Endometrial microvascular endothelial cells (primary cell): ENCODE data around the gene PPP1R12B. TPM values are rescaled to one million over a fixed set of nuclear protein-coding genes. Genes with fewer than 3 reads are reported as not detected.
"Not testable (repeated sequence)": the region's sequence is repeated elsewhere in the genome, so short reads cannot be mapped to it uniquely, and the experiment has no call there.

Experiments
- in situ Hi-C: cut with HindIII; loops from 2 replicates; pipeline ENCODE4 v1.10.0; 2017; ENCODE audit warnings: low sequenced_read_pairs, low pct_unique_long_range_greater_than_20kb; ENCODE audit errors: inconsistent ontology term
- total RNA-seq: library from RNA; depleted of rRNA; stranded (reverse); fragments of >200 nt; gene quantifications from one replicate; pipeline ENCODE4 v1.2.3, GENCODE V29; 2015; ENCODE audit errors: inconsistent ontology term

PPP1R12B gene
- total RNA-seq, 1 donor from 2014 or later: 6.8 TPM

- in situ Hi-C loops: not testable (repeated sequence)
These were observed 83.8 kb downstream of the PPP1R12B start for GRCh38 chr1:202432338-202432737.

- in situ Hi-C loops: no loop called here
These were observed 84.9 kb downstream of the PPP1R12B start for GRCh38 chr1:202433155-202434043.

DNA sequence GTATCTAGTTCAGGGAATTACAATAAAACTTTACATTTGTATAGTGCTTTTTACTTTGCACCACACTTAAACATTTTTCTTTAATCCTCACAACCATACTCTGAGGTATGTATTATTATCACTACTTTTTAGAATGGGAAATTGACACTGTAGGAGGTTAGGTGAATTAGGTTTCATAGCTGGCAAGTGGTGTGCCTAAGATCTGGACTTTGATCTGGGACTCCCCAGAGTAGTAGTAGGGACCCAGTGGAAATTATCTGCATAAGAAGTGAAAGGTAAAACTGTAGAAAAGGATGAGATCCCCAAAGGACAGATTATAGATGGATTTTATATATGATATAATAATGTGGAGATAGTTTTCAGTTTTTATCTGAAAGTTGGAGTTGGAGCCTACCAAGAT is 85.6 kb downstream of the PPP1R12B start:
- in situ Hi-C loops: no loop called here

DNA sequence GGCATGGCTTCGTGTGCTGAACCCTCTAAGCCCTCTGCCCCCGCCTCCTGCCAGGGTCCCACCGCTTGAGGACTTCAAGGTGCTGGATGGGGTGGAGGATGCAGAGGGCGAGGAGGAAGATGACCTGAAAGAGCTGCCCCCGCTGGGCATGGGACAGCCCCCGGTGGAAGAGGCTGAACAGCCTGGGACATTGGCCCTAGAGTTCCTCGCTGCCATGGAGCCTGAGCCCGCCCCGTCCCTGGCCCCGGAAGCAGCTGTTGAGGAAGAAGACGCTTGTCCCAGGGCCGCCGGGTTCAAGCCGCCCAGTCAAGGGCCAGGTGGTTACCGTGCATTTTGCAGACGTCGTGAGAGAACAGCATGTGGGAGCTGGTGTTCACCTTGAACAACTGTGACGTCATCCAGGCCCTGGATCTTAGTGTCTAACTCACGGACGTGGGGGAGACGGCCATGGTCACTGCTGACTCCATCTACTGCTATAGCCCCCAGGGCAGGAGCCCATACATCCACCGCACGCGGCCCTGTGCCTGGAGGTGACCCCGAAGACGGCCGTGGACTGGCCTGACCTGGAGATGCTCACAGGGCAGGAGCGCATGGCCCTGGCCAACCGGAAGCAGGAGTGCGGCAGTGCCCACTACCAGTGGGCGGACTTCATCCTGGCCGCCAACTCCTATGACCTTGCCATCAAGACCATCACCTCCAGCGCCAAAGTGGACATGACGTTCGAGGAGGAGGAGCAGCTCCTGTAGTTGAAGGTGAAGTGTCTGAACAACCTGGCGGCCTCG is 90.1 kb downstream of the PPP1R12B start:
- in situ Hi-C loops: no loop called here

DNA sequence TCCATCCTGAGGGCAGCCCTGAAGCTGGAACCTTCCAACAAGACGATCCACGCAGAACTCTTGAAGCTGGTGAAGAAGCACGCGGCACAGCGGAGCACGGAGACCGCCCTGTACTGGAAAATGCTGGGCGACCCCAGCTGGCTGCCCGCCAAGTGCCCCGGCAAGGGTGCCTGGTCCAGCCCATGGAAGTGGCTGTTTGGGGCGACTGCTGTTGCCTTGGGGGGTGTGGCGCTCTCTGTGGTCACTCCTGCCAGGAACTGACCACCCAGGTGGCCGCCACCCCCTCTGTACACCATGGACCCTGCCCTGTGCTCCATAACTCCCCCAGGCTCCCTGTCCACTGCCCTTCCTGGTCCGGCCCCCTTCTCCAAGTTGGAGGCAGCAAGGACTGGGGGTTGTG is 90.8 kb downstream of the PPP1R12B start:
- in situ Hi-C loops: no loop called here

GRCh38 chr1:202448140-202448539 is 99.6 kb downstream of the PPP1R12B start:
- in situ Hi-C loops: not testable (repeated sequence)

DNA sequence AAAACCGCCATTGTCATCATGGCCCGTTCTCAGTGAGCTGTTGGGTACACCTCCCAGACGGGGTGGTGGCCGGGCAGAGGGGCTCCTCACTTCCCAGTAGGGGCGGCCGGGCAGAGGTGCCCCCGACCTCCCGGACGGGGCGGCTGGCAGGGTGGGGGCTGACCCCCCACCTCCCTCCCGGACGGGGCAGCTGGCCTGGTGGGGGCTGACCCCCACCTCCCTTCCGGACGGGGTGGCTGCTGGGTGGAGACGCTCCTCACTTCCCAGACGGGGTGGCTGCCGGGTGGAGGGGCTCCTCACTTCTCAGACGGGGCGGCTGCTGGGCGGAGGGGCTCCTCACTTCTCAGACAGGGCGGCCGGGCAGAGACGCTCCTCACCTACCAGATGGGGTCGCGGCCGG is 103.1 kb downstream of the PPP1R12B start:
- in situ Hi-C loops: not testable (repeated sequence)

- in situ Hi-C loops: no loop called here
These were observed 104.0 kb downstream of the PPP1R12B start for GRCh38 chr1:202452508-202452907.

- in situ Hi-C loops: not testable (repeated sequence)
These were observed 108.1 kb downstream of the PPP1R12B start for GRCh38 chr1:202456372-202457169.

- in situ Hi-C loops: not testable (repeated sequence)
These were observed 110.2 kb downstream of the PPP1R12B start for GRCh38 chr1:202458651-202459050.

GRCh38 chr1:202459470-202460142 is 111.1 kb downstream of the PPP1R12B start:
- in situ Hi-C loops: not testable (repeated sequence)

- in situ Hi-C loops: not testable (repeated sequence)
These were observed 111.6 kb downstream of the PPP1R12B start for GRCh38 chr1:202460143-202460495.

GRCh38 chr1:202462342-202463076 is 114.0 kb downstream of the PPP1R12B start:
- in situ Hi-C loops: no loop called here

- in situ Hi-C loops: not testable (repeated sequence)
These were observed 115.7 kb downstream of the PPP1R12B start for GRCh38 chr1:202464153-202464742.

GRCh38 chr1:202465644-202466270 is 117.3 kb downstream of the PPP1R12B start:
- in situ Hi-C loops: not testable (repeated sequence)

DNA sequence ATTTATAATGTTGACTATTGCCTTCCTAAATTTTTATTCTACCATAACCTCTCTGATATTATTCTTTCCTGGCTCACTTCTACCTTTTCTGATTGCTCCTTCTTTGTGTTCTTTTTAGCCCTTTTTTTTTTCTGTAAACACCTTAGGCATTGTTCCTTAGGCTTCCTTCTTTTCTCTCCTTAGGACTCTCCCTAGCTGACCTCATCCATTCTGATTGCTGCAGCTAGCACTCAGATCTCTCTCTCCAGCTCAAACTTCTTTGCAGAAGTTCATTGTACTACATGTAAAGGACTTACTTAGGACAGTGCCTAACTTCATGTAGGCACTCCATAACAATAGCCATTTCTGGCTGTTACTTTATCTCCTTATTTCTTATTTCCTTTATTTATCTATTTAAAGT is 117.8 kb downstream of the PPP1R12B start:
- in situ Hi-C loops: not testable (repeated sequence)

DNA sequence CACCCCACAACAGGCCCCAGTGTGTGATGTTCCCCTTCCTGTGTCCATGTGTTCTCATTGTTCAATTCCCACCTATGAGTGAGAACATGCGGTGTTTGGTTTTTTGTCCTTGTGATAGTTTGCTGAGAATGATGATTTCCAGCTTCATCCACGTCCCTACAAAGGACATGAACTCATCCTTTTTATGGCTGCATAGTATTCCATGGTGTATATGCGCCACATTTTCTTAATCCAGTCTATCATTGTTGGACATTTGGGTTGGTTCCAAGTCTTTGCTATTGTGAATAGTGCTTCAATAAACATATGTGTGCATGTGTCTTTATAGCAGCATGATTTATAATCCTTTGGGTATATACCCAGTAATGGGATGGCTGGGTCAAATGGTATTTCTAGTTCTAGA is 118.9 kb downstream of the PPP1R12B start:
- in situ Hi-C loops: not testable (repeated sequence)
